Measurements from ENCODE around the gene VSTM5.
"Not testable (repeated sequence)": the region's sequence is repeated elsewhere in the genome, so short reads cannot be mapped to it uniquely, and the experiment has no call there.

VSTM5 gene

GRCh38 chr11:93796441-93797231, 53.8 kb downstream of the VSTM5 start:
- DNase-seq (ENCODE audit: low spot score) = no peak

GRCh38 chr11:93791493-93791892, 58.9 kb downstream of the VSTM5 start:
- no peak for DNase-seq (ENCODE audit: low spot score)

- DNase-seq (ENCODE audit: low spot score) = no peak
These were observed 65.5 kb downstream of the VSTM5 start for GRCh38 chr11:93784935-93785360.

GRCh38 chr11:93784145-93784934, 66.1 kb downstream of the VSTM5 start, which contains the start of gene MED17:
Gene MED17 (plus strand): TSS chr11:93784282. CDS start chr11:93784514, 232 bp downstream.
- DNase-seq (ENCODE audit: low spot score) = peak; percentile 91

GRCh38 chr11:93783765-93784144, 66.7 kb downstream of the VSTM5 start:
- DNase-seq (ENCODE audit: low spot score) = no peak

GRCh38 chr11:93783362-93783761, 67.1 kb downstream of the VSTM5 start:
- no peak for DNase-seq (ENCODE audit: low spot score)

- peak; percentile 17 for DNase-seq (ENCODE audit: low spot score)
These were observed 75.1 kb downstream of the VSTM5 start for GRCh38 chr11:93775289-93775688.

GRCh38 chr11:93774560-93774959, 75.9 kb downstream of the VSTM5 start:
- not testable (repeated sequence) for DNase-seq (ENCODE audit: low spot score)

- DNase-seq (ENCODE audit: low spot score) = no peak
These were observed 76.7 kb downstream of the VSTM5 start for GRCh38 chr11:93773601-93774200.

- no peak for DNase-seq (ENCODE audit: low spot score)
These were observed 77.4 kb downstream of the VSTM5 start for GRCh38 chr11:93773045-93773477.

GRCh38 chr11:93772123-93772522, 78.3 kb downstream of the VSTM5 start:
- DNase-seq (ENCODE audit: low spot score) = no peak

- DNase-seq (ENCODE audit: low spot score) = no peak
These were observed 80.3 kb downstream of the VSTM5 start for GRCh38 chr11:93770160-93770559.
